NCI-H2196 treated with DMSO at 0.1 percent for 48 hours (cell line): Measurements from ENCODE around the gene SELL.
"Not testable (repeated sequence)": the region's sequence is repeated elsewhere in the genome, so short reads cannot be mapped to it uniquely, and the experiment has no call there.

Experiments
- DNase-seq: peaks from one replicate; lab custom pipeline; 2025; ENCODE audit not compliant: unreplicated experiment; lab: John Stamatoyannopoulos, UW

Gene SELL

GRCh38 chr1:169707912-169708604, 3.4 kb downstream of the SELL start:
- no peak for DNase-seq

GRCh38 chr1:169704797-169705196, 6.6 kb downstream of the SELL start:
- DNase-seq: no peak

- no peak for DNase-seq
Measured at GRCh38 chr1:169701261-169702005, 10.0 kb downstream of the SELL start.

GRCh38 chr1:169699707-169700106, 11.7 kb downstream of the SELL start:
- no peak for DNase-seq

- no peak for DNase-seq
Measured at GRCh38 chr1:169698976-169699375, 12.4 kb downstream of the SELL start.

- DNase-seq: no peak
Measured at GRCh38 chr1:169697755-169698154, 13.7 kb downstream of the SELL start.

GRCh38 chr1:169696273-169697100, 14.9 kb downstream of the SELL start:
- DNase-seq: no peak

- no peak for DNase-seq
Measured at GRCh38 chr1:169694304-169695075, 16.9 kb downstream of the SELL start.

GRCh38 chr1:169692756-169693460, 18.5 kb downstream of the SELL start:
- DNase-seq: no peak

GRCh38 chr1:169690489-169690888, 20.9 kb downstream of the SELL start:
- no peak for DNase-seq

- no peak for DNase-seq
Measured at GRCh38 chr1:169689395-169689794, 22.0 kb downstream of the SELL start.

- not testable (repeated sequence) for DNase-seq
Measured at GRCh38 chr1:169688377-169688776, 23.0 kb downstream of the SELL start.

- DNase-seq: no peak
Measured at GRCh38 chr1:169683661-169684060, 27.8 kb downstream of the SELL start.

GRCh38 chr1:169683168-169683567, 28.3 kb downstream of the SELL start:
- DNase-seq: not testable (repeated sequence)

- DNase-seq: no peak
Measured at GRCh38 chr1:169682071-169682470, 29.3 kb downstream of the SELL start.

- DNase-seq: no peak
Measured at GRCh38 chr1:169681140-169681539, 30.3 kb downstream of the SELL start.

- DNase-seq: no peak
Measured at GRCh38 chr1:169680377-169681019, 30.9 kb downstream of the SELL start.

GRCh38 chr1:169679692-169680091, 31.7 kb downstream of the SELL start:
- no peak for DNase-seq

GRCh38 chr1:169676001-169676400, 35.4 kb downstream of the SELL start:
- DNase-seq: no peak

GRCh38 chr1:169670836-169671235, 40.6 kb downstream of the SELL start:
- no peak for DNase-seq
